ENCODE data around the gene KMT2C. TPM values are rescaled to one million over a fixed set of nuclear protein-coding genes. Genes with fewer than 3 reads are reported as not detected.
"Not testable (repeated sequence)": the region's sequence is repeated elsewhere in the genome, so short reads cannot be mapped to it uniquely, and the experiment has no call there.

KMT2C gene
- total RNA-seq, 2 experiments from 2014 or later, result 95.5 to 102 TPM

- not testable (repeated sequence) for DNase-seq; ATAC-seq (ENCODE audit: low read depth); H3K27ac Mint-ChIP-seq; H3K4me1 Mint-ChIP-seq; H3K4me3 Mint-ChIP-seq; H3K9me3 Mint-ChIP-seq; H3K27me3 Mint-ChIP-seq
- peaks cover 16% of the 10 kb centered on the region for H3K36me3 Mint-ChIP-seq
- POLR2A ChIA-PET, result interaction anchor here (0.7 kb wide), 1 partner anchor 124 kb away, joined by 4 read pairs; no protein-coding TSS in a partner anchor
Observed at GRCh38 chr7:152380931-152381578, 54.7 kb downstream of the KMT2C start.

GRCh38 chr7:152378497-152378896, 57.3 kb downstream of the KMT2C start:
- H3K27me3 Mint-ChIP-seq; ATAC-seq (ENCODE audit: low read depth); H3K27ac Mint-ChIP-seq; POLR2A ChIA-PET; H3K9me3 Mint-ChIP-seq; H3K4me1 Mint-ChIP-seq; H3K4me3 Mint-ChIP-seq; DNase-seq: not testable (repeated sequence)
- peaks cover 16% of the 10 kb centered on the region for H3K36me3 Mint-ChIP-seq

- H3K4me3 Mint-ChIP-seq; H3K4me1 Mint-ChIP-seq; H3K27me3 Mint-ChIP-seq; H3K9me3 Mint-ChIP-seq; POLR2A ChIA-PET; H3K27ac Mint-ChIP-seq; DNase-seq; ATAC-seq (ENCODE audit: low read depth): not testable (repeated sequence)
- peaks cover 27% of the 10 kb centered on the region for H3K36me3 Mint-ChIP-seq
Observed at GRCh38 chr7:152376716-152377484, 58.9 kb downstream of the KMT2C start.

- no peak overlapping the region for H3K4me3 Mint-ChIP-seq
- peaks cover 13% of the 10 kb centered on the region for H3K9me3 Mint-ChIP-seq
- ATAC-seq (ENCODE audit: low read depth) (no peak), DNase-seq (no peak)
- H3K4me1 Mint-ChIP-seq, result peaks cover 6% of the 10 kb centered on the region
- H3K27me3 Mint-ChIP-seq, result no peaks in the 10 kb centered on the region
- H3K27ac Mint-ChIP-seq, result no peak overlapping the region
- peaks cover 31% of the 10 kb centered on the region for H3K36me3 Mint-ChIP-seq
- POLR2A ChIA-PET, result no interaction called here
Observed at GRCh38 chr7:152370297-152370696, 65.5 kb downstream of the KMT2C start.

DNA sequence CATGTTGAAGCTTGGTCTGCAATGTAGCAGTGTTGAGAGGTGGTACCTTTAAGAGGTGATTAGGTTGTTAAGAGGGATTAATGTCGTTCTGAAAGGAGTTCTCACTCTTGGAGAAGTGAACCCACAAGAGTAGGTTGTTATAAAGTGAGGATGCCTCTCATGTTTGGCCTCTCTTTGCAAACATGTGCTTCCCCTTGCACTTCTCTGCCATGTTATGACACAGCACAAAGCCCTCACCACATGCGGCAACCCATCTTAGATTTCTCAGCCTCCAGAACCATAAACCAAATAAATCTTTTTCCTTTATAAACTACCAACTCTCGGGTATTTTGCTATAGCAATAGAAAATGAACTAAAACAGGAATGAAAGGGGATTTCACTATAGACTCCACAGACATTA, 66.3 kb downstream of the KMT2C start:
- H3K36me3 Mint-ChIP-seq, result peaks cover 31% of the 10 kb centered on the region
- POLR2A ChIA-PET, result no interaction called here
- H3K27me3 Mint-ChIP-seq, result no peaks in the 10 kb centered on the region
- DNase-seq, result no peak
- no peak for ATAC-seq (ENCODE audit: low read depth)
- H3K4me3 Mint-ChIP-seq, result no peak overlapping the region
- H3K4me1 Mint-ChIP-seq, result peaks cover 6% of the 10 kb centered on the region
- H3K9me3 Mint-ChIP-seq, result peaks cover 13% of the 10 kb centered on the region
- no peak overlapping the region for H3K27ac Mint-ChIP-seq

DNA sequence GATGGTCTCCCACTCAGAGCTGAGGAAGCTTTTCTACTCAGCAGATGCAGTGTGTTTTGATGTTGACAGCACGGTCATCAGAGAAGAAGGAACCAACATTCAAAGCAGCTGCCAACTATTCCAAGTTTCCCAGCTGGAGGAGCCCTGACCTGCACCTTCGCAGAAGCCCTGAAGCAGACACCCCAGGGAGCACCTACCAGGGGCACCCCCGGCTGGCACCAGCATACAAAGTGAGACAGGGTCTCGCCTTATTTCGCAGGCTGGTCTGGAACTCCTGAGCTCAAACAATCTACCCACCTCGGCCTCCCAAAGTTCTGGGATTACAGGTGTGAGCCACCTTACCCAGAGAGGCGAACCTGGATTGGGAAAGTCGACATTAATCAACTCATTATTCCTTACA, 68.6 kb downstream of the KMT2C start:
- POLR2A ChIA-PET, result no interaction called here
- H3K9me3 Mint-ChIP-seq, result peaks cover 6% of the 10 kb centered on the region
- H3K27me3 Mint-ChIP-seq, result no peaks in the 10 kb centered on the region
- DNase-seq (no peak), ATAC-seq (ENCODE audit: low read depth) (no peak)
- no peak overlapping the region for H3K27ac Mint-ChIP-seq
- peaks cover 12% of the 10 kb centered on the region for H3K4me1 Mint-ChIP-seq
- no peak overlapping the region for H3K4me3 Mint-ChIP-seq
- H3K36me3 Mint-ChIP-seq, result peaks cover 22% of the 10 kb centered on the region

DNA sequence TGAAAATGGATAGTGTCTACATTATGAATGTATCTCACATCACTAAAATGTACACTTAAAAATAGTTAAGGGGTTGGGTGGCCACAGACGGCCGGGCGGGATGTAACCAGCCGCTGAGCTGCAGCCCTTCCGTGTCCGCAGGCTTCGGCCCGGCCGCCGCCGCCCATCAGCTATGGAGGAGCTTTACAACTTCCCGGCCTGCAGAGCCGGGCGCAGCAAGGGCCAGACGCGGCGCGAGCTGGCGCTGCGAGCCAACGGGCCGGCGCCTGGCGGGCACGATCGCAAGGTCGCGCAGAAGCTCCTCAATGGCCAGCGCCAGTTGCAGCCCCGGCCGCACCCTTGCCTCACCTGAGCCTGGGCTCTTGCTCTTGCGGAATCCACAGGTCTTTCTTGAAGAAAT, 69.1 kb downstream of the KMT2C start:
- H3K4me3 Mint-ChIP-seq, result no peak overlapping the region
- POLR2A ChIA-PET, result no interaction called here
- no peak overlapping the region for H3K27ac Mint-ChIP-seq
- no peaks in the 10 kb centered on the region for H3K27me3 Mint-ChIP-seq
- H3K4me1 Mint-ChIP-seq, result peaks cover 12% of the 10 kb centered on the region
- DNase-seq (no peak), ATAC-seq (ENCODE audit: low read depth) (no peak)
- H3K36me3 Mint-ChIP-seq, result peaks cover 22% of the 10 kb centered on the region
- H3K9me3 Mint-ChIP-seq, result peaks cover 6% of the 10 kb centered on the region

GRCh38 chr7:152365982-152366603, 69.7 kb downstream of the KMT2C start:
- POLR2A ChIA-PET, result no interaction called here
- Mint-ChIP-seq H3K36me3 (peaks cover 19% of the 10 kb centered on the region), H3K4me1 (peaks cover 10% of the 10 kb centered on the region), H3K27me3 (no peaks in the 10 kb centered on the region), H3K27ac (no peak overlapping the region), H3K9me3 (peaks cover 4% of the 10 kb centered on the region), H3K4me3 (no peak overlapping the region)
- ATAC-seq (ENCODE audit: low read depth) (no peak), DNase-seq (no peak)

GRCh38 chr7:152363798-152364197, 72.0 kb downstream of the KMT2C start:
- Mint-ChIP-seq H3K27me3 (no peaks in the 10 kb centered on the region), H3K4me3 (no peak overlapping the region), H3K27ac (no peak overlapping the region), H3K9me3 (peaks cover 3% of the 10 kb centered on the region), H3K4me1 (peaks cover 6% of the 10 kb centered on the region), H3K36me3 (peaks cover 16% of the 10 kb centered on the region)
- DNase-seq (no peak), ATAC-seq (ENCODE audit: low read depth) (no peak)
- POLR2A ChIA-PET, result no interaction called here

DNA sequence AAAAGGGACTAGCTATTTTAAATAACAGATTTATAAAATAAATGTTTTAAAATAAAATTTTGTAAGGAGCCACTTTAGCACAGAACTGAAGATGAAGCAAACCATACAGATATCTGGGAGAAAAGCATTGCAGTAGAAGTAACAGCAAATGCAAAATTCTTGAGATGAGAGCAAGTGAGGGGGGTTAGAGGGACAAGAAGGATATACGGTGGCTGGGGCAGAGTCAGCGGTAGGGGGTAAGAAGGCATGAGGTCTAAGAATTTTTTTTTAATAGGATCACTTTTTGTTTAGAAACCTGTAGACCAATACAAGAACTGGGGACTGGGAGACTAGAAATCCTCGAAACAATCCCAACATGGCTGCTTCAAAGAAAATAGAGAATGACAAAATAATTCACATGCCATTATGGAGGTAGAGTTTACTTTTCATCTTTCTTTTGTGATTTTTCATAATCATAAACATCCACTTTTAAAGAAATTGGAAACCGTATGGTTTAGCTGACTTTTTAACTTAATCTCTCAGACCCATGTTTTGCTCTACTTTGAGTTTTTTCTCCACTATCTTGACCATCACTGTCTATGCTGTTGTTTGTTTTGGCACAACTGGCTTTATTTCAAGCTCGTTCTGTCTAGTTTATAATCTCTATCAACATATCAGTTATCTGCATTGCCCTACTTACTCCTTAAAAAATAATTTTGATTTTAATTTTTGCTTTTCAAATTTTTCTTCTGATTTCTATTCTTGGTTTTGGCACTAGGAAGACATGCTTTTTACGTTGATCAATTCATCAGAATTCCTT, 73.5 kb downstream of the KMT2C start:
- H3K4me3 Mint-ChIP-seq, result no peak overlapping the region
- no peak overlapping the region for H3K27ac Mint-ChIP-seq
- ATAC-seq (ENCODE audit: low read depth) (no peak), DNase-seq (no peak)
- H3K36me3 Mint-ChIP-seq, result peaks cover 13% of the 10 kb centered on the region
- H3K27me3 Mint-ChIP-seq, result no peaks in the 10 kb centered on the region
- H3K4me1 Mint-ChIP-seq, result peaks cover 6% of the 10 kb centered on the region
- POLR2A ChIA-PET, result no interaction called here
- H3K9me3 Mint-ChIP-seq, result peaks cover 2% of the 10 kb centered on the region

- Mint-ChIP-seq H3K27ac (no peak overlapping the region), H3K36me3 (peaks cover 46% of the 10 kb centered on the region), H3K27me3 (no peaks in the 10 kb centered on the region), H3K9me3 (peaks cover 11% of the 10 kb centered on the region), H3K4me3 (no peak overlapping the region), H3K4me1 (peaks cover 5% of the 10 kb centered on the region)
- DNase-seq, result no peak
- POLR2A ChIA-PET, result no interaction called here
- ATAC-seq (ENCODE audit: low read depth), result no peak
Observed at GRCh38 chr7:152355474-152356057, 80.2 kb downstream of the KMT2C start.

GRCh38 chr7:152354061-152354460, 81.7 kb downstream of the KMT2C start:
- Mint-ChIP-seq H3K4me3 (no peak overlapping the region), H3K9me3 (peaks cover 11% of the 10 kb centered on the region), H3K27ac (no peak overlapping the region), H3K36me3 (peaks cover 55% of the 10 kb centered on the region), H3K27me3 (no peaks in the 10 kb centered on the region), H3K4me1 (peaks cover 5% of the 10 kb centered on the region)
- ATAC-seq (ENCODE audit: low read depth), result no peak
- DNase-seq, result no peak
- POLR2A ChIA-PET, result no interaction called here

GRCh38 chr7:152353281-152353680, 82.5 kb downstream of the KMT2C start:
- H3K27ac Mint-ChIP-seq; POLR2A ChIA-PET; H3K27me3 Mint-ChIP-seq; ATAC-seq (ENCODE audit: low read depth); H3K4me1 Mint-ChIP-seq; DNase-seq; H3K4me3 Mint-ChIP-seq: not testable (repeated sequence)
- Mint-ChIP-seq H3K9me3 (peaks cover 16% of the 10 kb centered on the region), H3K36me3 (peaks cover 61% of the 10 kb centered on the region)
